HL-60 (cell line): Measurements from ENCODE around the gene GSK3B.

Experiments
- DNase-seq, 2 experiments: peaks; one replicate each; pipeline ENCODE4 v3.0.0-alpha.2; 2010 to 2020; ENCODE audit warnings: low read depth in 1 of 2, low spot score in 1 of 2
- H3K27ac ChIP-seq: fragments of 250-450 bp; sonication (Bioruptor Pico); replicated peaks from 2 replicates; pipeline ENCODE4 v1.5.1; 2020; ENCODE audit warnings: mild to moderate bottlenecking, moderate library complexity
- H3K27me3 ChIP-seq: fragments of 250-450 bp; sonication (Bioruptor Pico); 2 replicates; pipeline ENCODE4 v1.5.1; 2021; ENCODE audit warnings: mild to moderate bottlenecking, moderate library complexity; ENCODE audit not compliant: insufficient read depth, poor library complexity, severe bottlenecking
- H3K4me3 ChIP-seq: replicated peaks from 2 replicates; pipeline ENCODE4 v1.5.1; 2011; ENCODE audit warnings: mild to moderate bottlenecking, control low read depth, low read length; ENCODE audit not compliant: insufficient read depth
- CTCF ChIP-seq: IDR thresholded peaks from one replicate; pipeline ENCODE4 v1.5.1; 2011; ENCODE audit warnings: low read length, control low read depth, inconsistent platforms; ENCODE audit not compliant: insufficient read depth
- GABPA ChIP-seq: IDR thresholded peaks from 2 replicates; pipeline ENCODE4 v1.6.1; 2012; ENCODE audit warnings: low read depth
- POLR2AphosphoS5 ChIP-seq: IDR thresholded peaks from 2 replicates; pipeline ENCODE4 v1.6.1; 2012; ENCODE audit warnings: low read depth
- REST ChIP-seq: IDR thresholded peaks from 2 replicates; pipeline ENCODE4 v1.6.1; 2012; ENCODE audit warnings: low read depth; ENCODE audit not compliant: insufficient replicate concordance
- SPI1 ChIP-seq: IDR thresholded peaks from 2 replicates; pipeline ENCODE4 v1.6.1; 2012; ENCODE audit warnings: low read depth, mild to moderate bottlenecking, borderline replicate concordance

GSK3B gene

DNA sequence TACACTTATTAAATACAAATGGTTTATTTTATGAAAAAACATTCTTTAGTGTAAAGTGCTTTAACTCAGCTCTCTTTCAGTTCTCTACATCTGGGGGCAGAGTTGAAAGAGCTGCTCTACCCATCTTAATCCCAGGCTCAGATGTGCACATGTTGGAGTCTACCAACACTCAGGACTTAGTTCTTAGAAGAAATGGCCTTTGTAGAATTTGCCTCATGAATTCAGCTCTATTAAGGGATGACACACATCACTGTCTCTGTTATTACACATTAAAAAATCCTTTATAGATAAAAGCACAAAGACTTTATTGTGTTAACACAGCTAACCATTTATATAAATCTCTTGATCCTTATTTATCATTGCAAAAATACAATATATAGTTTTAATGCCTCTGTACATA lies 31.7 kb upstream of the GSK3B start:
- no peak for TF ChIP-seq SPI1
- no peak for TF ChIP-seq POLR2AphosphoS5
- no peak for TF ChIP-seq GABPA
- no peak for TF ChIP-seq CTCF
- no peak for DNase-seq
- H3K27ac ChIP-seq, result no peak overlapping the region

DNA sequence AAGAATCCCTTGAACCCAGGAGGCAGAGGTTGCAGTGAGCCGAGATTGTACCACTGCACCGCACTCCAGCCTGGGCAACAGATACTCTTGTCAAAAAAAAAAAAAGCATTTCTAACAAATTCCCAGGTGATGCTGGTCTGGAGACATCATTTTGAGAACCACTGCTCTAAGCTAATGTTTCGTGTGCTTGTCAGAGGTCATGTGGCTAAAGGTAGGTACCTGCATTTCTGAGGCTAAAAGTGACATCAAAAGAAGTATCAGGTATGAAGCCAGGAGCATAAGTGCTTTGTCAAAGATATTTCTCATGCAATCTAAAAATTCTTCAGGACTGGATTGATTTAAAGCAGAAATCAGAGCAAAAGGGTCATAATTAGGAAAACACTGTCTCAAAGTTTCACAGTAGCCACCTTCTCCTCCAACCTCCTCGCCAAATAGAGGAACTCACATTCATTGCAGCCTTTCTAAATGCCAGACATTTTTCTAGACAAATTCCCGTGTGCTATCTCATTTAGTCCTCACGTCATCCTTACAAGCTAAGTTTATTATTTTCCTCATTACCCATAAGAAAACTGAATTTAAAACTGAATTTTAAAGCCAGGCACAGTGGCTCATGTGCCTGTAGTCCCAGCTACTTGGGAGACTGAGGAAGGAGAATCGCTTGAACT lies 25.7 kb upstream of the GSK3B start:
- no peak overlapping the region for H3K4me3 ChIP-seq
- TF ChIP-seq CTCF (no peak), SPI1 (peak; percentile 11; the same call in 1 of the 2 replicates)

More for the DNA sequence above, 31.7 kb upstream of the GSK3B start:
- H3K27me3 ChIP-seq, result no peaks in the 10 kb centered on the region
- H3K4me3 ChIP-seq, result no peak overlapping the region

DNA sequence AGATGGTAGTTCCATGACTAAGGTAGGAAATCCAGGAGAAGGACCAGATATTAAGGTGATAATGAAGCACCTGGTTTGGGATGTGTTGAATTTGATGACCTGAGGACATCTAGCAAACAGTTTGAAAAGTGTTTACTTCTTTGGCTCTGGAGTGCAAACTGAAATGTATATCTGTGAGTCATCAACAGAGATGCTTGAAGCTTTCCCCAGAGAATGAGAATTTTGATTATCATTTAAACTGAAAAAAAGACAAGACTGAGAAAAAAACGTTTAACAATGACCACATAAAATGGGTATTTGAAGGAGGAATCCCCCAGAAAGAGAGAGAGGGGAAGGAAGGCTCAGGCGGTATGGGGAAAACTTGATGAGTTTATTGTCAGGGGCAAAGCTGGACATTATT lies 20.7 kb upstream of the GSK3B start:
- TF ChIP-seq POLR2AphosphoS5, result no peak
- TF ChIP-seq SPI1, result no peak
- no peak for TF ChIP-seq REST
- no peak for TF ChIP-seq CTCF
- no peak for TF ChIP-seq GABPA
- Histone ChIP-seq H3K27ac (no peak overlapping the region), H3K27me3 (no peaks in the 10 kb centered on the region), H3K4me3 (no peak overlapping the region)
- DNase-seq, result no peak

More for the DNA sequence above, 25.7 kb upstream of the GSK3B start:
- H3K27me3 ChIP-seq, result no peaks in the 10 kb centered on the region
- DNase-seq, result no peak
- no peak overlapping the region for H3K27ac ChIP-seq

- Histone ChIP-seq H3K27me3 (no peaks in the 10 kb centered on the region), H3K4me3 (no peak overlapping the region), H3K27ac (no peak overlapping the region)
- TF ChIP-seq CTCF (no peak), POLR2AphosphoS5 (no peak), SPI1 (no peak), GABPA (no peak), REST (no peak)
- DNase-seq, result no peak
Observed at GRCh38 chr3:120114376-120114775, 20.1 kb upstream of the GSK3B start.
